H1 (cell line): Measurements from ENCODE around the gene CCDC93. TPM values are rescaled to one million over a fixed set of nuclear protein-coding genes. Genes with fewer than 3 reads are reported as not detected.

Source experiments
- CHD1 ChIP-seq: IDR thresholded peaks from 2 replicates; pipeline ENCODE4 v1.6.1; 2012; ENCODE audit warnings: low read depth, low read length, improper control_type of control experiment
- RXRA ChIP-seq: IDR thresholded peaks from 2 replicates; pipeline ENCODE4 v1.6.1; 2011; ENCODE audit warnings: low read depth, mild to moderate bottlenecking, low read length, moderate library complexity; ENCODE audit not compliant: insufficient read depth
- SIN3A ChIP-seq, 2 experiments: IDR thresholded peaks in 1 of 2; conservative IDR thresholded peaks in 1 of 2; 2 replicates each; pipeline ENCODE4 v1.6.1; 2011 to 2012; ENCODE audit warnings: low read length in 2 of 2, improper control_type of control experiment in 1 of 2, low read depth in 1 of 2, mild to moderate bottlenecking in 1 of 2
- YY1 ChIP-seq: IDR thresholded peaks from 2 replicates; pipeline ENCODE4 v1.6.1; 2011; ENCODE audit warnings: low read depth, mild to moderate bottlenecking, low read length
- polyA plus RNA-seq, 7 experiments: library from polyadenylated mRNA; depleted of rRNA in 3 of 7; stranded (reverse) in 5 of 7; unstranded in 2 of 7; fragments of >200 nt in 5 of 7; fragments of 200-250 nt in 2 of 7; gene quantifications; 1 replicate in 5 of 7; 2 replicates in 1 of 7; 4 replicates in 1 of 7; pipeline versions ENCODE4 v1.2.1 to v1.2.3, GENCODE V29; 2011 to 2013; ENCODE audit warnings: missing spikeins in 2 of 7, mixed read lengths in 2 of 7
- total RNA-seq: library from RNA; stranded (reverse); fragmentation: NEBNext Ultra II Directional; extraction: Animal tissue kit (Norgen Biotek cat#: 25700); gene quantifications from 2 replicates; pipeline ENCODE4 v1.2.1, GENCODE V29; 2021

Gene CCDC93
- total and polyA plus RNA-seq, 2 of the 8 experiments (the other 6 are each of a cell fraction or from before 2014, with no cell fraction given), result 5.5 to 18.0 TPM

DNA sequence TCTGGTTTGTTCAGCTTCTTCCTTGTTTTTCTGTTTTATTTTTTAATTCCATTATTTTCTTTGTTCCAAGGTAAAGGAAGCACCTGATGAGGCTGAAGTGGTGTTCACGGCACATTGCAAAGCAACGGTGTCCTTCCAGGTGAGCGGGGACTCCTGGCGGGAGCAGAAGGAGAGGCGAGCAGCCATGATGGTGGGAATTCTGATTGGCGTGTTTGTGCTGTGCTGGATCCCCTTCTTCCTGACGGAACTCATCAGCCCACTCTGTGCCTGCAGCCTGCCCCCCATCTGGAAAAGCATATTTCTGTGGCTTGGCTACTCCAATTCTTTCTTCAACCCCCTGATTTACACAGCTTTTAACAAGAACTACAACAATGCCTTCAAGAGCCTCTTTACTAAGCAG is 110.9 kb downstream of the CCDC93 start (continued):
- TF ChIP-seq RXRA (no peak), SIN3A (conservative IDR thresholded peaks at IDR 0.05 in 1 of 2, IDR thresholded peaks at IDR 0.05 in 1 of 2; ENCODE audit: low read depth in 1 of 2, low read length in 2 of 2) (no peak), YY1 (0 out of 2 replicates have a peak, but pooled peaks have one; percentile 25), CHD1 (no peak)
